ENCODE measurements around the gene TNPO1.
"Not testable (repeated sequence)": the region's sequence is repeated elsewhere in the genome, so short reads cannot be mapped to it uniquely, and the experiment has no call there.

The TNPO1 gene

DNA sequence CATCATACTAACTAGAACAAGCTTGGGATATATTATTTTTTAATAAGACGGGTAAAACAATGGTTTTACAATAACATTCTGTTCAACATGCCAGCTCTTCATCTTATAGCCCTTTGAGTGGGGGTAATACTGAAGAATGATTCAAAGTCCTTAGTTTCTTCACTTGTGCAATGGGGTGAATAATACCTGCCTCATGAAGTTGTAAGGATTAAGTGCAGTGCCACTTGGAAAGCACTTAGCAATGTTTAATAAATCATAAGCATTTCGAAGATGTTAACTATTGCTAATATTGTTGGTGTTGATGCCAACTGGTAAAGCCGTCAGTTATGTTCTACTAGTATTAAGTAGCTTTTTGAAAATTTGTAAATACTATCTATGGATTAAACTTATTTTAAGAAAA is 38.0 kb downstream of the TNPO1 start:
- DNase-seq (ENCODE audit: low read depth), result no peak

DNA sequence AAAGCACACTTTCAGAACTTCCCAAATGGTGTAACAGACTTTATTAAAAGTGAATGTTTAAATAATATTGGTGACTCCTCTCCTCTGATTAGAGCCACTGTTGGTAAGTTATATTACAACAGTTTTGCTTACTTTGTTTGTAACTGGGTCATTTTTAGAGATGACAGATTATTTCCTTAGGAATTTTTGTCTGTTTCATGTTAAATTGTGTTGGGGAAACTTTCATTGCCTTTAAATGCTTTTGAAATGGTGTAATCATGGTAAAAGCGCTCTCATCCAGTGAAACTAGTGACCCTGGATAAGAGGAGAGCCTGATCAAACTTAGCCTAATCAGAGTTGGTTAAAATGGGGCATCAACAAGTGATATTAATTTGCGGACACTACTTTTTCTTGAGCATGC is 39.4 kb downstream of the TNPO1 start:
- DNase-seq (ENCODE audit: low read depth), result no peak

DNA sequence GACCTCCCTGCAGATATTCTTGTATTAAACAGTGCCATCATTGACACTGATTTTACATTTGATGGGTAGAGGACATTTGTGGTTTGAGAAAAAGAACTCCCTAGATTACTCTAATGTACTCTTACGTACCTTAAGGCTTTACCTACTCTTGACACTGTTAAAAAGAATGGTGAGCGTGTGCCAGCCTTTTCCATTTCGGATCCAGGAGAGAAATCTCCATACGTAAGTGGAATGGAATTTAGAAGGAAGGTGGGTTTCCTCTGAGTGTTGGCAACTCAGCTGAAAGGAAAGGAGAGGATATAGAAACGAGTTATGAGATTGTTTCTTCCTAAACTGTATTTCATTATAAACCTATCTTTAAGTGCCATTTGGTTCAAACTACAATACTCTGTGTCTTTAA is 40.9 kb downstream of the TNPO1 start:
- DNase-seq (ENCODE audit: low read depth), result no peak

DNA sequence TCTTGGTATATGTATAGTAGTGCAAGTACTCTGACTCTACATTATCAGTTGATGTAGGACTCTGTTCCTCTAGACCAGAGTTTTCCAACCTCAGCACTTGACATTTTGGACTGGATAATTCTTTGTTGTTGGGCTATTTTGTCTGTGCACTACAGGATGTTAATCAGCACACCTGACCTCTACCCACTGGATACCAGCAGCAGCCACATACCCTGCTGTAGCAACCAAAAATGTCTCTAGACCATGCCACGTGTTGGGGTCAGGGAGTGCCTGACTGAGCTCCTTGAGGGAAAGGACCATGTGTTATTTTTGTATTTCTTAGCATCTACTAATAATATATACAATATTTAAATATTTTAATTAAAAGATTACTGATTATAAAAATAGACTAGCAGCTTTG is 42.7 kb downstream of the TNPO1 start:
- DNase-seq (ENCODE audit: low read depth), result no peak

DNA sequence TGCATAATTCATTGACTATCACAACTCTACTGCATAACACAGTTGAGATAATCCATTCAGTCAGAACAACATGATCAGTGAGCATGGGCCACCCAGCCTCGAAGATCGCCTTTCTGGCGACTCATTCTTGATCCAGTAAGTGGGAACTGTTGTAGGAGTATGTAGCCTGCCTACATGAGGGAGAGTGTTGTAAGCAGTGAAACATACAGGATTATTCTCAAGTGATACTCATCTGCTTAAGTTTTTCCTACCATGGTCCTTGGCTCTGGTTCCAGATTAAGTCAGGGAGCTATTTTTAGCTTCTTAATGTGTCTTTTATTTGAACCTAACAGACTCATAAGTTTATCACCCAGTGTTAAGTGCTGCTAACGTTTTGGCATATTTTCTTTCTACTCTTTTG is 44.0 kb downstream of the TNPO1 start:
- DNase-seq (ENCODE audit: low read depth), result no peak

DNA sequence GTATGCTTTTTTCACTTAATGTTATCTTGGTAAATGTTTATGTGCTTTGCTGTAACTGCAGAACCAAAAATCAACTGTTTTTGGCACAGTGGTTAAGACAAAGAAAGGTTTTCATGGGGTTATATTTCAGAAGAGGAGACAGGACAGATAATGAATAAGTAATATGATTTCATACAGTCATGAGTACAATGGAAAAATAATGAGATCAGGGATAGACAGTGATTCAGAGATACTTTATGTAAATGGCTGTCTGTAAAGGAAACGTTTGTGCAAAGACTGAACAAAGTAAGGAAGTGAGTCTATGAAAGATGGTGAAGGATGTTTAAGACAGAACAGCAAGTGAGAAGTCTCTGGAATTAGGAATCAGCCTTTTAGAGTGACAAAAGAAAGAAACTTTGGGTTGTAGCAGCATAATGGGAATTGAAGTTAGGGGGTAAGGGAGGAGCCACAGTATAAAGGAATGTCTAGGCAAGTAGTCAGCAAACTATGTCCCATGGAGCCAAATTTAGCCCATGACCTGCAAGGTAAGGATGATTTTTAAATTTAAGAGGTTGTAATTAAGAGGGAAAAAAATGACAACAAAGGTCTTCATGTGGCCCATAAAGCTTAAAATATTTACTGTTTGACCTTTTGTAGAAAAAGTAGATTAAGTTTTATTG is 55.0 kb downstream of the TNPO1 start:
- no peak for DNase-seq (ENCODE audit: low read depth)

GRCh38 chr5:72878854-72879253 is 62.4 kb downstream of the TNPO1 start:
- DNase-seq (ENCODE audit: low read depth), result no peak

GRCh38 chr5:72882989-72883388 is 66.5 kb downstream of the TNPO1 start:
- DNase-seq (ENCODE audit: low read depth), result no peak

DNA sequence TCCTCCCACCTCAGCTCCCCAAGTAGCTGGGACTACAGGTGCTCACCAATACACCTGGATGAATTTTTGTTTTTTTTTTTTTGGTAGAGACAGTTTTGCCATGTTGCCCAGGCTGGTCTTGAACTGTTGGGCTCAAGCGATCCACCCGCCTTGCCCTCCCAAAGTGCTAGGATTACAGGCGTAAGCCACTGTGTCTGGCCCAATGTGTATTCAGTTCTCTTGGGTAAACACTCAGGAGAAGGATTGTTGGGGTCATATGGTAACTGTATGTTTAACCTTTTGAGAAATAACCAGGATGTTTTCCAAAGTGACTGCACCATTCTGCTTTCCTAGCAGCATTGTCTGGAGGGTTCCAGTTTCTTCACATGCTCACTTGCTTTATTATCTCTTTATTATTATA is 67.4 kb downstream of the TNPO1 start:
- DNase-seq (ENCODE audit: low read depth), result no peak

GRCh38 chr5:72884892-72885291 is 68.4 kb downstream of the TNPO1 start:
- DNase-seq (ENCODE audit: low read depth), result no peak

- no peak for DNase-seq (ENCODE audit: low read depth)
Measured at GRCh38 chr5:72885824-72886223, 69.4 kb downstream of the TNPO1 start.

- DNase-seq (ENCODE audit: low read depth), result no peak
Measured at GRCh38 chr5:72888595-72888994, 72.1 kb downstream of the TNPO1 start.

- no peak for DNase-seq (ENCODE audit: low read depth)
Measured at GRCh38 chr5:72889324-72889723, 72.9 kb downstream of the TNPO1 start.

GRCh38 chr5:72892846-72893245 is 76.4 kb downstream of the TNPO1 start:
- DNase-seq (ENCODE audit: low read depth), result no peak

GRCh38 chr5:72895758-72896157 is 79.3 kb downstream of the TNPO1 start:
- no peak for DNase-seq (ENCODE audit: low read depth)

DNA sequence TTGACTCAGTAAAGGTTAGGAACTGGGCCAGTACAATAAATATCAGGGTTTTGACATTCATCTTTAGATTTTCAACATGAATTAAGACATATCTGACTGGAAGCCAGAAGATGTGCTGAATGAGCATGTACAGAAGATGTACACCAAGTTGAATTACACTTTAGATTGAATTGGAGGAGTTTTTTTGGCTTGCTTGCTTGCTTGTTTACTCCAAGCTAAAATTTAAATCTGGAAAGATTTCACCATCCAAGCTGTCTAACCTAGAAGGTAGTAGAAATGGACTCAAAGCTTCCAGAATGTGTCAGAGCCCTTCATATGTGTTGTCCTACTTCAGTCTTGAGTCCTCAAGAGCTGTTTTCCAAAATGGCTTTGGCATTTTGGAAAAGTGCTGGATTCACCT is 90.3 kb downstream of the TNPO1 start:
- DNase-seq (ENCODE audit: low read depth), result no peak

DNA sequence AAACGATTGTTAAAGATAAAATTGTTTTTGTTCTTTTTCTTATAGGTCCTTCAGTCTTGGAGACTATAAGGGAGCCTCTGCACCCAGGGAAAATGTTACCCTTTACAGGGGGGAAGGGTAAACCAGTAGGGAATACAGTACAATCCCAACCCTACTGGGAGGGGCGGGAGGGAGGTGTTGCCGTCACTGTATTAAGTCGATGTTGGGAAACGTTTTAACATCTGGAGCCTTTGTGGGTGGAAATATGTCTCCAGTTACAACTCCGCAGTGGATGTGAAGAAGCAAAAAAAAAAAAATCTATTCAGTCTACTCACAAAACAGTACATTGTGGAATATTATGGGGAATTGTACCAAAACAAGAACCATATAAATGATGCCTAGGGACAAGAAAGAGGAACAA is 92.2 kb downstream of the TNPO1 start:
- no peak for DNase-seq (ENCODE audit: low read depth)

- DNase-seq (ENCODE audit: low read depth), result no peak
Measured at GRCh38 chr5:72917371-72917776, 100.9 kb downstream of the TNPO1 start.

DNA sequence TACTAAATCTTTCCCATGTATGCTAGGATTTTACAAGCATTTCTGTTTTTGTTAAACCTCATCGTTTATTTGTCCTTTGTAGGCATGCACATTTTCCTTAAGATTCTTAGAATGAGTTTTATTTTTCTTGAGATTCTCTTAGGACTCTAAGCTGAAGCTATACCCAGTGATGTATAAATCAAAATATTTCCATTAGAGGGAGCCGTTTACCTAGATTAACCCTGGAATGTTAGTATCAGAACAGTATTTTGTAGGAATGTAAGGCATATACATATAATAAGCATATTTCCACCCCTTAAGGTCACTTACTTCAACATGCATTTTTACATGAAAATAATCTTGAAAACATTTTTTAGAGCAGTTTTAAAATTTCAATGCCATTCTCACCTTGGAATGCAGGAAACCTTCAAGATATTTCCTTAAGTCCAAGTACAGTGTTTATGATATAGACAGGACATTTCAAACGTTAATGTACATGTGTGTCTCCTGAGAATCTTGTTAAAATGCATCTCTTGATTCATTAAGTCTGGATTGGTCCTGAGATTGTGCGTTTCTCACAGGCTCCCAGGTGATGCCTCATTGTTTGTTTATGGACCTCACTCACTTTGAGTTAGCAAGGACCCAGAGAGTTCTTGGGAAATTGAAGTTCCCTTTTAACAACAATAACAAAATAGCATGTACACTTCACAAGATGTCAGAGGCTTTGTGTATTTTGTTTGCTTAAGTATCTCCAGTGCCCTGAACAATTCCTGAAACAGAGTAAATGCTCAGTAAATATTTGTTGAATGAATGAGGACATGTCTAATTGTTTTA is 104.4 kb downstream of the TNPO1 start:
- no peak for DNase-seq (ENCODE audit: low read depth)

DNA sequence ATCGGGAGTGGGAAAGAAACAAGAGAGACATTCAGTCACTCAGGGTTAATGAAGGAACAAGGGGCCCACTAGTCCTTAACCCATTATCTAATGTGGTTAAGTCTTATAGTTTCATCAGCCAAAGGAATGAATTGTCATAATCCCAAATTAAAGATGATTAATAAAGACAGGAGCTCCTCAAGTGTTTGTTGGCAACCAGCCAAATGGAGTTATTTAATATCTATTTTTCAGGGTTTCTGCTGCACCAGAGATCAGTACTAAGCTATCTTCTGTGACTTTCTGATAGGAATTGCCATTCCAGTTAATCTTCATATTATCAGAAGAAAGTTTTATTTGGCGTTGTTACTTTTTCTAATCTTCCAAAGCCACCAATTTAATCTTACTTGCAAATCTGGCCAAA is 105.4 kb downstream of the TNPO1 start:
- no peak for DNase-seq (ENCODE audit: low read depth)

GRCh38 chr5:72922422-72922821 is 106.0 kb downstream of the TNPO1 start:
- no peak for DNase-seq (ENCODE audit: low read depth)

GRCh38 chr5:72925336-72926010 is 109.0 kb downstream of the TNPO1 start:
- DNase-seq (ENCODE audit: low read depth), result no peak

GRCh38 chr5:72932686-72933085 is 116.2 kb downstream of the TNPO1 start:
- DNase-seq (ENCODE audit: low read depth), result not testable (repeated sequence)

Measured in T follicular helper cell (primary cell).